Coronary artery (tissue), 2 donors: ENCODE data around the gene JAK3.

ENCODE experiments used
- DNase-seq: peaks from one replicate; pipeline ENCODE4 v3.0.0-alpha.2; 2017; ENCODE audit warnings: low spot score
- H3K27ac ChIP-seq, 2 donors: fragments of 200-600 bp; sonication (generic); one replicate each; pipeline ENCODE4 v1.5.1; 2016 to 2019
- H3K4me3 ChIP-seq: fragments of 200-600 bp; sonication (generic); 2 replicates; pipeline ENCODE4 v1.5.1; 2016; ENCODE audit warnings: mild to moderate bottlenecking, moderate library complexity
- CTCF ChIP-seq: fragments of 200-600 bp; sonication (generic); IDR thresholded peaks from one replicate; pipeline ENCODE4 v1.5.1; 2019; ENCODE audit warnings: antibody characterized with exemption

The JAK3 gene

GRCh38 chr19:17871878-17872250 lies 24.1 kb upstream of the JAK3 start, which contains the start of gene SLC5A5:
Gene SLC5A5, plus strand, starts transcription at chr19:17871945. Its CDS starts 375 bp downstream, at chr19:17872320.
- no peak for TF ChIP-seq CTCF
- no peak for DNase-seq
- H3K27ac ChIP-seq: no peak within 1 kb of the TSS
- H3K4me3 ChIP-seq: peak within 1 kb of the TSS; percentile 55

- TF ChIP-seq CTCF: no peak
- Histone ChIP-seq H3K4me3 (peak overlapping the region; percentile 55), H3K27ac (no peak overlapping the region)
- DNase-seq: no peak
These were observed 23.5 kb upstream of the JAK3 start for GRCh38 chr19:17871032-17871877.

GRCh38 chr19:17869114-17869608 lies 21.4 kb upstream of the JAK3 start:
- H3K27ac ChIP-seq: no peak overlapping the region
- no peak overlapping the region for H3K4me3 ChIP-seq
- no peak for TF ChIP-seq CTCF
- DNase-seq: no peak

GRCh38 chr19:17868669-17869068 lies 20.9 kb upstream of the JAK3 start:
- no peak for DNase-seq
- no peak for TF ChIP-seq CTCF
- H3K4me3 ChIP-seq: no peak overlapping the region
- no peak overlapping the region for H3K27ac ChIP-seq

GRCh38 chr19:17866964-17867486 lies 19.2 kb upstream of the JAK3 start:
- DNase-seq: no peak
- Histone ChIP-seq H3K27ac (no peak overlapping the region), H3K4me3 (no peak overlapping the region)
- no peak for TF ChIP-seq CTCF

GRCh38 chr19:17866312-17866963 lies 18.7 kb upstream of the JAK3 start:
- TF ChIP-seq CTCF: no peak
- DNase-seq: no peak
- H3K4me3 ChIP-seq: no peak overlapping the region
- no peak overlapping the region for H3K27ac ChIP-seq
